A549 (cell line): ENCODE data around the gene CRTAP. TPM values are rescaled to one million over a fixed set of nuclear protein-coding genes. Genes with fewer than 3 reads are reported as not detected.

ENCODE experiments used
- ATAC-seq, 2 experiments: fragments of 200-7000 bp in 1 of 2; fragments of >200 bp in 1 of 2; cut with Nextera tagmentation in 1 of 2; cut with Tn5 transposase in 1 of 2; 3 replicates each; pipeline versions ENCODE4 v1.8.0 to v1.9.1; 2018 to 2020; ENCODE audit warnings: mild to moderate bottlenecking in 1 of 2, moderate library complexity in 1 of 2
- CTCF ChIA-PET: fragments of 300-600 bp; sonication (Branson Sonifier 250); formaldehyde crosslinking; extraction: SDS; loops from one replicate; lab custom pipeline; 2021; ENCODE audit warnings: antibody characterized with exemption, inconsistent platforms; lab: Yijun Ruan, JAX
- POLR2A ChIA-PET: fragments of 350-600 bp; formaldehyde crosslinking; extraction: SDS; loops from one replicate; lab custom pipeline; 2021; ENCODE audit warnings: antibody characterized with exemption, inconsistent platforms; lab: Yijun Ruan, JAX
- DNase-seq, 2 experiments: peaks; one replicate each; pipeline versions ENCODE4 v3.0.0 to v3.0.0-alpha.2; 2011 to 2016; ENCODE audit warnings: low read depth in 1 of 2, low spot score in 1 of 2
- FAIRE-seq: peaks from 2 replicates; lab custom pipeline; 2011; peaks lifted over from hg19 to GRCh38; lab: Jason Lieb, UNC
- H3K27ac ChIP-seq, 2 experiments: fragments of >200 bp; sonication (Bioruptor Twin); formaldehyde crosslinking; 3 replicates each; pipeline ENCODE4 v1.5.1; 2016 to 2017
- H3K4me1 ChIP-seq: fragments of >200 bp; sonication (Bioruptor Twin); formaldehyde crosslinking; 3 replicates; pipeline ENCODE4 v1.6.1; 2016
- H3K4me2 ChIP-seq: fragments of >200 bp; sonication (Bioruptor Twin); formaldehyde crosslinking; 3 replicates; pipeline ENCODE4 v1.6.1; 2016
- H3K4me3 ChIP-seq: fragments of >200 bp; sonication (Bioruptor Twin); formaldehyde crosslinking; 3 replicates; pipeline ENCODE4 v1.5.1; 2016
- H3K9me3 ChIP-seq: fragments of >200 bp; sonication (Bioruptor Twin); formaldehyde crosslinking; 3 replicates; pipeline ENCODE4 v1.6.1; 2016
- CBX8 ChIP-seq: fragments of 200-600 bp; sonication (generic); IDR thresholded peaks from 2 replicates; pipeline ENCODE4 v1.6.1; 2016
- EHMT2 ChIP-seq: fragments of 200-600 bp; sonication (generic); IDR thresholded peaks from 2 replicates; pipeline ENCODE4 v1.6.1; 2016; ENCODE audit warnings: antibody characterized with exemption, low read depth, mild to moderate bottlenecking, moderate library complexity
- ESRRA ChIP-seq: fragments of 150-350 bp; IDR thresholded peaks from 2 replicates; pipeline ENCODE4 v1.6.1; 2014; ENCODE audit warnings: mild to moderate bottlenecking, low read length, borderline replicate concordance
- FOSB ChIP-seq: fragments of 250-450 bp; sonication (Bioruptor Pico); IDR thresholded peaks from 2 replicates; pipeline ENCODE4 v1.5.0; 2020; ENCODE audit warnings: mild to moderate bottlenecking, moderate library complexity
- FOXS1 ChIP-seq: fragments of 250-450 bp; sonication (Bioruptor Pico); IDR thresholded peaks from 2 replicates; pipeline ENCODE4 v1.5.0; 2020; ENCODE audit warnings: mild to moderate bottlenecking, moderate library complexity
- GATA3 ChIP-seq: IDR thresholded peaks from 2 replicates; pipeline ENCODE4 v1.6.1; 2012; ENCODE audit warnings: borderline replicate concordance
- HDAC2 ChIP-seq: fragments of 200-600 bp; sonication (generic); IDR thresholded peaks from 2 replicates; pipeline ENCODE4 v1.6.1; 2016
- HEYL ChIP-seq: fragments of 250-450 bp; sonication (Bioruptor Pico); IDR thresholded peaks from 2 replicates; pipeline ENCODE4 v1.8.0; 2021; ENCODE audit warnings: mild to moderate bottlenecking, moderate library complexity
- KDM1A ChIP-seq: fragments of 200-600 bp; sonication (generic); IDR thresholded peaks from 2 replicates; pipeline ENCODE4 v1.6.1; 2016; ENCODE audit warnings: low read depth, mild to moderate bottlenecking
- NR3C1 ChIP-seq: fragments of >200 bp; sonication (Bioruptor Twin); formaldehyde crosslinking; IDR thresholded peaks from 3 replicates; pipeline ENCODE4 v1.6.1; 2017
- ZC3H11A ChIP-seq: fragments of 450-650 bp; IDR thresholded peaks from 2 replicates; pipeline ENCODE4 v1.6.1; 2014; ENCODE audit warnings: antibody characterized with exemption, mild to moderate bottlenecking
- ZSCAN20 ChIP-seq: fragments of 250-450 bp; sonication (Bioruptor Pico); IDR thresholded peaks from 2 replicates; pipeline ENCODE4 v1.8.0; 2022; ENCODE audit warnings: mild to moderate bottlenecking, moderate library complexity
- WGBS: methylation state at CpG from one replicate; pipeline ENCODE4 v1.1.6; 2017; ENCODE audit errors: missing lambda C conversion rate; 5-methylcytosine and 5-hydroxymethylcytosine counted together
- polyA plus RNA-seq, 4 experiments: library from polyadenylated mRNA; depleted of rRNA in 3 of 4; stranded (reverse); fragments of >200 nt; fragmentation: RNase III in 1 of 4; extraction: RNeasy Plus Mini Kit Qiagen cat#74134 plus additional on column Dnase treatment in 1 of 4; gene quantifications; 2 replicates in 3 of 4; 3 replicates in 1 of 4; pipeline ENCODE4 v1.2.3, GENCODE V29; 2011 to 2017
- TF ChIP-seq, protein P1 (sequence below): fragments of >200 bp; sonication (Bioruptor Twin); formaldehyde crosslinking; IDR thresholded peaks from 3 replicates; pipeline ENCODE4 v1.5.1; 2016
- TF ChIP-seq, protein P2 (sequence below): fragments of 450-650 bp; IDR thresholded peaks from 2 replicates; pipeline ENCODE4 v1.6.1; 2014; ENCODE audit warnings: antibody characterized with exemption
- TF ChIP-seq, protein P3 (sequence below): IDR thresholded peaks from 2 replicates; pipeline ENCODE4 v1.6.1; 2012
- TF ChIP-seq, protein P4 (sequence below): fragments of >200 bp; sonication (Bioruptor Twin); formaldehyde crosslinking; IDR thresholded peaks from 2 replicates; pipeline ENCODE4 v1.6.1; 2016
- TF ChIP-seq, protein P5 (sequence below): fragments of >200 bp; sonication (Bioruptor Twin); formaldehyde crosslinking; IDR thresholded peaks from 3 replicates; pipeline ENCODE4 v1.6.1; 2016

The CRTAP gene
- polyA plus RNA-seq, 2 of the 4 experiments (the other 2 are of a cell fraction): 181 to 355 TPM

DNA sequence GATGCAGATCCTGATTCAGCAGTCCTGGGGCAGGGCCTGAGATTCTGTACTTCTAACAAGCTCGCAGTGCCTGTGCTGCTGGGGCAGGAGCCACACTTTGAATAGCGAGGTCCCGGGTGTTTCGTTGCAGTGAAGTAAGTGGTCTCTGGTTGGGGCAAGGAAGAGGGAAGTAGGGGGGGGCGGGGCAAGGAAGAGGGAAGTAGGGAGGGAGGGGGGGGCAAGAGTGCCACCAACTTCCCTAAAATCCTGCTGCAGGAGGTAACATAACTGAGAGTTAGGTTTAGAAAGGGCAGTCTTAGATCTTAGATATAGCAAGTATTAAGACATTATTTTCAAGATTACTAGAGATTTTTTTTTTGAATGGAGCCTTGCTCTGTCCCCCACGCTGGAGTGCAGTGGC is 35.5 kb downstream of the CRTAP start:
- ATAC-seq (no peak), DNase-seq (no peak), FAIRE-seq (no peak)
- POLR2A ChIA-PET: no interaction called here
- Histone ChIP-seq H3K27ac (no peak overlapping the region), H3K4me3 (no peak overlapping the region), H3K4me1 (no peaks in the 10 kb centered on the region), H3K4me2 (no peak overlapping the region), H3K9me3 (no peaks in the 10 kb centered on the region)
- TF ChIP-seq ZSCAN20 (CRISPR knock-in tag): no peak
- TF ChIP-seq, protein P1, sequence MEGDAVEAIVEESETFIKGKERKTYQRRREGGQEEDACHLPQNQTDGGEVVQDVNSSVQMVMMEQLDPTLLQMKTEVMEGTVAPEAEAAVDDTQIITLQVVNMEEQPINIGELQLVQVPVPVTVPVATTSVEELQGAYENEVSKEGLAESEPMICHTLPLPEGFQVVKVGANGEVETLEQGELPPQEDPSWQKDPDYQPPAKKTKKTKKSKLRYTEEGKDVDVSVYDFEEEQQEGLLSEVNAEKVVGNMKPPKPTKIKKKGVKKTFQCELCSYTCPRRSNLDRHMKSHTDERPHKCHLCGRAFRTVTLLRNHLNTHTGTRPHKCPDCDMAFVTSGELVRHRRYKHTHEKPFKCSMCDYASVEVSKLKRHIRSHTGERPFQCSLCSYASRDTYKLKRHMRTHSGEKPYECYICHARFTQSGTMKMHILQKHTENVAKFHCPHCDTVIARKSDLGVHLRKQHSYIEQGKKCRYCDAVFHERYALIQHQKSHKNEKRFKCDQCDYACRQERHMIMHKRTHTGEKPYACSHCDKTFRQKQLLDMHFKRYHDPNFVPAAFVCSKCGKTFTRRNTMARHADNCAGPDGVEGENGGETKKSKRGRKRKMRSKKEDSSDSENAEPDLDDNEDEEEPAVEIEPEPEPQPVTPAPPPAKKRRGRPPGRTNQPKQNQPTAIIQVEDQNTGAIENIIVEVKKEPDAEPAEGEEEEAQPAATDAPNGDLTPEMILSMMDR: no peak
- no peak for TF ChIP-seq KDM1A
- TF ChIP-seq, protein P2, sequence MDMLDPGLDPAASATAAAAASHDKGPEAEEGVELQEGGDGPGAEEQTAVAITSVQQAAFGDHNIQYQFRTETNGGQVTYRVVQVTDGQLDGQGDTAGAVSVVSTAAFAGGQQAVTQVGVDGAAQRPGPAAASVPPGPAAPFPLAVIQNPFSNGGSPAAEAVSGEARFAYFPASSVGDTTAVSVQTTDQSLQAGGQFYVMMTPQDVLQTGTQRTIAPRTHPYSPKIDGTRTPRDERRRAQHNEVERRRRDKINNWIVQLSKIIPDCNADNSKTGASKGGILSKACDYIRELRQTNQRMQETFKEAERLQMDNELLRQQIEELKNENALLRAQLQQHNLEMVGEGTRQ: no peak
- TF ChIP-seq HDAC2: no peak
- TF ChIP-seq ESRRA: no peak
- TF ChIP-seq, protein P3, sequence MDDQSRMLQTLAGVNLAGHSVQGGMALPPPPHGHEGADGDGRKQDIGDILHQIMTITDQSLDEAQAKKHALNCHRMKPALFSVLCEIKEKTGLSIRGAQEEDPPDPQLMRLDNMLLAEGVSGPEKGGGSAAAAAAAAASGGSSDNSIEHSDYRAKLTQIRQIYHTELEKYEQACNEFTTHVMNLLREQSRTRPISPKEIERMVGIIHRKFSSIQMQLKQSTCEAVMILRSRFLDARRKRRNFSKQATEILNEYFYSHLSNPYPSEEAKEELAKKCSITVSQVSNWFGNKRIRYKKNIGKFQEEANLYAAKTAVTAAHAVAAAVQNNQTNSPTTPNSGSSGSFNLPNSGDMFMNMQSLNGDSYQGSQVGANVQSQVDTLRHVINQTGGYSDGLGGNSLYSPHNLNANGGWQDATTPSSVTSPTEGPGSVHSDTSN: no peak
- no peak for TF ChIP-seq EHMT2
- TF ChIP-seq ZC3H11A: no peak
- no peak for TF ChIP-seq FOSB (CRISPR knock-in tag)
- TF ChIP-seq HEYL (CRISPR knock-in tag): no peak
- TF ChIP-seq, protein P4, sequence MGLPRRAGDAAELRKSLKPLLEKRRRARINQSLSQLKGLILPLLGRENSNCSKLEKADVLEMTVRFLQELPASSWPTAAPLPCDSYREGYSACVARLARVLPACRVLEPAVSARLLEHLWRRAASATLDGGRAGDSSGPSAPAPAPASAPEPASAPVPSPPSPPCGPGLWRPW: no peak
- TF ChIP-seq NR3C1: no peak
- TF ChIP-seq, protein P5, sequence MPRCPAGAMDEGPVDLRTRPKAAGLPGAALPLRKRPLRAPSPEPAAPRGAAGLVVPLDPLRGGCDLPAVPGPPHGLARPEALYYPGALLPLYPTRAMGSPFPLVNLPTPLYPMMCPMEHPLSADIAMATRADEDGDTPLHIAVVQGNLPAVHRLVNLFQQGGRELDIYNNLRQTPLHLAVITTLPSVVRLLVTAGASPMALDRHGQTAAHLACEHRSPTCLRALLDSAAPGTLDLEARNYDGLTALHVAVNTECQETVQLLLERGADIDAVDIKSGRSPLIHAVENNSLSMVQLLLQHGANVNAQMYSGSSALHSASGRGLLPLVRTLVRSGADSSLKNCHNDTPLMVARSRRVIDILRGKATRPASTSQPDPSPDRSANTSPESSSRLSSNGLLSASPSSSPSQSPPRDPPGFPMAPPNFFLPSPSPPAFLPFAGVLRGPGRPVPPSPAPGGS: no peak
- no peak for TF ChIP-seq GATA3
- TF ChIP-seq CBX8: no peak
- CTCF ChIA-PET: interaction anchor here (1.3 to 4.3 kb wide), 3 partner anchors 17 to 626 kb away, joined by 3 to 22 read pairs (median 4); no protein-coding TSS in a partner anchor
- WGBS: 100% methylated on average over 2 of the region's 6 CpGs

DNA sequence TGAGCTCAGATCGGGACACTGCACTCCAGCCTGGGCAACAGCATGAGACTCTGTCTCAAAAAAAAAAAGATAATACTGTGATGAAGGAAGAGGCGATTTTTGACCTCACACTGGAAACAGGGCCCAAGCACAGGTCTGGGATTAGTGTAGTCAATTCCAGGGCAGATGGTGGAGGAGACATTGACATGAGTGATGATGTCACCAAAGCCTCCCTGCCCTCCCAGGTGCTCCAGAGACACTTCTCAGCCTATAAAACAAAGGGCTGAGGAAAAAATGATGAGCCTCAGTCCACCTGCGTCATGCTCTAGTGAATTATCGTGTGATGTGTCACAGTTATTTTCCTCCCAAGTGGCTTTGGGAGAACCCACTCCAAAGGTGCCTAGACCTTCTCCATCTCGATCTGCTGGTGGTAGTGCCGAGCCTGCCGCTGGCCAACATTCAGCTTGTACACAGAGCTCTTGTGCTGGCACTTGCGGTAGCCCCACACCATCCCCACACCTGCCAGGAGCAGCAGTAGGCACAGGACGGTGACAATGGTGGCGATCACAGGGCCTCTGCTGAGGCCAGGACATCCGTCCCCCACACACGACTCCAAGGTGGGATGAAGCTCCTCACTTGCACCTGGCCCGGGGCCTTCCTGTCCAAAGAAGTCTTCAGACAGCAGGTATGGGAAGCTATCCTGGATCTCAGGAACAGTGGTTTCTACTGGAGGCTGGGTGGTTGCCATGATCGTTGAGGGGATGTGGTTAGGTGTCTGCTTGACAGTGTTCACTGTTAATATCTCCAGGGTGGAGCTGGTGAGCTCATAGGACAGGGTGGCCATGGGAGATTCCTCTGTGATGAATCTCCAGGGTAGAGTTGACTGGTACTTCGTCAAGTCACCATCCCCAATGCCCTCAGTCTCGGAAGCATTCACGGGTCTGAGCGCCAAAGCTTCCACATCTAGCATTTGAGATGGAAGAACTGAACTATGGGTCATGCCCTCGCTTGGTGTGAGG is 38.8 kb downstream of the CRTAP start:
- ATAC-seq (peak; percentile 25 to 44; a peak in 3 of 6 replicates), FAIRE-seq (no peak), DNase-seq (no peak)
- Histone ChIP-seq H3K9me3 (no peaks in the 10 kb centered on the region), H3K4me3 (no peak overlapping the region), H3K4me2 (no peak overlapping the region), H3K4me1 (no peaks in the 10 kb centered on the region), H3K27ac (no peak overlapping the region)
- ChIA-PET CTCF (interaction anchor here (0.9 kb wide), 1 partner anchor 23 kb away, joined by 3 read pairs; no protein-coding TSS in a partner anchor), POLR2A (no interaction called here)
- 71% methylated on average over 17 of the region's 19 CpGs for WGBS
- TF ChIP-seq FOXS1 (CRISPR knock-in tag) (no peak), EHMT2 (no peak)
